HCT116 (cell line): ENCODE results near the gene HDAC11. TPM values are rescaled to one million over a fixed set of nuclear protein-coding genes. Genes with fewer than 3 reads are reported as not detected.

Source experiments
- ATAC-seq: fragments of 200-7000 bp; cut with Tn5 transposase; 2 replicates; pipeline ENCODE4 v1.9.1; 2020; ENCODE audit warnings: mild to moderate bottlenecking, moderate library complexity
- BruUV-seq: library from RNA; stranded (reverse); fragments of 400-500 nt; replicated peaks from 2 replicates; lab custom pipeline; 2021; lab: Mats Ljungman, UMichigan
- CTCF ChIA-PET: fragments of 300-600 bp; sonication (Branson Sonifier 250); formaldehyde crosslinking; loops from one replicate; lab custom pipeline; 2021; ENCODE audit warnings: antibody characterized with exemption; lab: Charles Lee
- POLR2A ChIA-PET: fragments of 300-600, 350-600 bp; sonication (Branson Sonifier 250); formaldehyde crosslinking; loops from one replicate; lab custom pipeline; 2021; ENCODE audit warnings: antibody characterized with exemption; lab: Charles Lee
- RAD21 ChIA-PET, 2 experiments: fragments of 300-600 bp; sonication (Branson Sonifier 250); formaldehyde crosslinking; loops; one replicate each; lab custom pipeline; 2023; ENCODE audit warnings: low total read pairs in 2 of 2; ENCODE audit not compliant: uncharacterized antibody in 2 of 2, unreplicated experiment in 2 of 2, low non-redundant PET in 1 of 2; lab: Charles Lee
- DNase-seq: peaks from one replicate; pipeline ENCODE4 v3.0.0-alpha.2; 2010; ENCODE audit warnings: low read depth, low spot score
- H2AFZ ChIP-seq: fragments of 200-600 bp; shearing (Covaris generic), sonication (generic); 2 replicates; pipeline ENCODE4 v1.6.1; 2017; ENCODE audit warnings: low read depth, mixed run types, mixed read lengths, antibody characterized with exemption, low read length; ENCODE audit not compliant: poor library complexity, severe bottlenecking
- H3K27ac ChIP-seq: 2 replicates; pipeline ENCODE4 v1.5.1; 2012; ENCODE audit warnings: low read depth, low read length
- H3K27me3 ChIP-seq: fragments of 200-600 bp; sonication (generic); 2 replicates; pipeline ENCODE4 v1.6.1; 2016; ENCODE audit warnings: mixed run types, low read length, mixed read lengths; ENCODE audit not compliant: insufficient read depth
- H3K36me3 ChIP-seq, 2 experiments: fragments of 200-500 bp in 1 of 2; fragments of 200-600 bp in 1 of 2; sonication (Bioruptor generic) in 1 of 2; sonication (generic) in 1 of 2; 2 replicates each; pipeline versions ENCODE4 v1.5.1 to v1.6.1; 2014 to 2016; ENCODE audit warnings: low read length in 2 of 2, inconsistent platforms in 1 of 2, mixed read lengths in 1 of 2, mixed run types in 1 of 2; ENCODE audit not compliant: insufficient read depth in 2 of 2, control insufficient read depth in 1 of 2
- H3K4me1 ChIP-seq, 2 experiments: fragments of 200-600 bp in 1 of 2; sonication (generic) in 1 of 2; 2 replicates each; pipeline versions ENCODE4 v1.5.1 to v1.6.1; 2012 to 2017; ENCODE audit warnings: low read length in 2 of 2, inconsistent platforms in 1 of 2, mild to moderate bottlenecking in 1 of 2, mixed read lengths in 1 of 2, mixed run types in 1 of 2, moderate library complexity in 1 of 2; ENCODE audit not compliant: insufficient read depth in 2 of 2, control insufficient read depth in 1 of 2
- H3K4me2 ChIP-seq: fragments of 200-600 bp; sonication (generic); 2 replicates; pipeline ENCODE4 v1.6.1; 2017; ENCODE audit warnings: mixed run types, low read length, mixed read lengths
- H3K4me3 ChIP-seq, 2 experiments: fragments of 200-600 bp in 1 of 2; sonication (generic) in 1 of 2; replicated peaks in 1 of 2; 2 replicates each; pipeline ENCODE4 v1.5.1; 2011 to 2016; ENCODE audit warnings: low read length in 2 of 2, control low read depth in 1 of 2, low read depth in 1 of 2, mild to moderate bottlenecking in 1 of 2, mixed read lengths in 1 of 2, mixed run types in 1 of 2
- H3K79me2 ChIP-seq: fragments of 200-600 bp; sonication (generic); 2 replicates; pipeline ENCODE4 v1.6.1; 2017; ENCODE audit warnings: mild to moderate bottlenecking, mixed run types, low read length, moderate library complexity, mixed read lengths; ENCODE audit not compliant: insufficient read depth
- H3K9ac ChIP-seq: fragments of 200-600 bp; sonication (generic); 2 replicates; pipeline ENCODE4 v1.6.1; 2016; ENCODE audit warnings: low read length, mixed read lengths
- H3K9me2 ChIP-seq: fragments of 200-600 bp; sonication (generic), shearing (Covaris generic); 2 replicates; pipeline ENCODE4 v1.6.1; 2017; ENCODE audit warnings: mixed run types, mild to moderate bottlenecking, moderate library complexity; ENCODE audit not compliant: insufficient read depth
- H3K9me3 ChIP-seq, 2 experiments: fragments of 200-500 bp in 1 of 2; fragments of 200-600 bp in 1 of 2; sonication (Bioruptor generic) in 1 of 2; sonication (generic) in 1 of 2; 2 replicates each; pipeline ENCODE4 v1.6.1; 2014 to 2017; ENCODE audit warnings: low read length in 2 of 2, mixed read lengths in 2 of 2, inconsistent platforms in 1 of 2, low read depth in 1 of 2, mild to moderate bottlenecking in 1 of 2, mixed run types in 1 of 2, moderate library complexity in 1 of 2; ENCODE audit not compliant: control insufficient read depth in 1 of 2, insufficient read depth in 1 of 2
- H4K20me1 ChIP-seq: fragments of 200-600 bp; sonication (generic), shearing (Covaris generic); 2 replicates; pipeline ENCODE4 v1.6.1; 2017; ENCODE audit warnings: mixed run types, mild to moderate bottlenecking, moderate library complexity; ENCODE audit not compliant: insufficient read depth
- CBX3 ChIP-seq: IDR thresholded peaks from 2 replicates; pipeline ENCODE4 v1.6.1; 2012; ENCODE audit warnings: low read depth
- EZH2 ChIP-seq: fragments of 200-600 bp; sonication (generic); IDR thresholded peaks from 2 replicates; pipeline ENCODE4 v1.6.1; 2017; ENCODE audit warnings: antibody characterized with exemption, mixed run types
- EZH2phosphoT487 ChIP-seq: fragments of 200-600 bp; IDR thresholded peaks from 2 replicates; pipeline ENCODE4 v1.6.1; 2018; ENCODE audit warnings: antibody characterized with exemption, borderline replicate concordance
- POLR2A ChIP-seq: IDR thresholded peaks from 2 replicates; pipeline ENCODE4 v1.7.0; 2011; ENCODE audit warnings: borderline replicate concordance; ENCODE audit not compliant: insufficient read depth, insufficient read length; ENCODE audit errors: extremely low read depth
- POLR2AphosphoS5 ChIP-seq: IDR thresholded peaks from 2 replicates; pipeline ENCODE4 v1.6.1; 2011; ENCODE audit warnings: mild to moderate bottlenecking, low read depth, low read length, moderate library complexity
- RAD21 ChIP-seq: IDR thresholded peaks from 2 replicates; pipeline ENCODE4 v1.6.1; 2012; ENCODE audit warnings: low read depth, mild to moderate bottlenecking
- SRF ChIP-seq: IDR thresholded peaks from 2 replicates; pipeline ENCODE4 v1.6.1; 2012; ENCODE audit warnings: low read depth
- TCF7L2 ChIP-seq: IDR thresholded peaks from 2 replicates; pipeline ENCODE4 v1.7.0; 2011; ENCODE audit warnings: borderline replicate concordance, inconsistent platforms; ENCODE audit not compliant: insufficient read depth, insufficient read length; ENCODE audit errors: extremely low read depth
- ZBTB33 ChIP-seq: IDR thresholded peaks from 2 replicates; pipeline ENCODE4 v1.6.1; 2011; ENCODE audit warnings: mild to moderate bottlenecking, low read length, moderate library complexity; ENCODE audit not compliant: insufficient replicate concordance; ENCODE audit errors: extremely low read depth
- intact Hi-C: fragments of 100-400 bp; cut with micrococcal nuclease; formaldehyde crosslinking; loops from 2 replicates; pipeline ENCODE4 v1.10.0; 2022
- total RNA-seq: library from RNA; stranded (reverse); gene quantifications from one replicate; pipeline ENCODE4 v1.2.1, GENCODE V29; 2021; ENCODE audit not compliant: unreplicated experiment
- TF ChIP-seq, protein P1 (sequence below): IDR thresholded peaks from 2 replicates; pipeline ENCODE4 v1.6.1; 2012; ENCODE audit warnings: low read depth

The HDAC11 gene
- total RNA-seq, 1 experiment from 2014 or later = 16.1 TPM

DNA sequence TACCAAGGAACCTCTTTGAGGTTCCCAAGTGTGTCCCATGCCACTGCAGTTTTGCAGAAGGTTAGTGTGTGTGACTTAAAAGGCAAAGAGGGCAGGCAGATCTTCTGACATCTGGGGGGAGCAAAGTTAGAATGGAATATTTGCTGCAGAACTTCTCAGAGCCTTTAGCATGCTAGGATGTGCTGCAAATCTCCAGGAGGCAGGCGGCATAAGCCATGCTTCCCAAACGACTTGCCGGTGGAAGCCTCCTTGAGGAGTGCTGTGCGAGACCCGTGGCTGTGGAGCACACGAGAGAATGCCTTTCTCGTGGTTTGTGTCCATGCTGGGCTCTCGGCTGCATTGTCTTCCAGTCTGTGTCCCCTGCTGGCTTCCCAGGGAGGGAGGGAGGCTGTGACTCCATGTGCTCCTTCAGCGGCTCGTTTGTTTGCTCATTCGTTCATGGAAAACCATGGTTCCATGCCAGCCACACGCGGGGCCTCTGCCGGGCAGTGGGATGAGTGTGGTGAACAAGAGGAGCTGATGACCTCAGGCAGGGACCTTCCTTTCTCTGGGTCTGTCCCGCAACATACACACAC, 13.8 kb downstream of the HDAC11 start:
- DNase-seq = no peak
- Histone ChIP-seq H3K9me2 (no peaks in the 10 kb centered on the region), H3K9me3 (no peaks in the 10 kb centered on the region), H3K4me3 (no peak overlapping the region), H3K4me2 (no peak overlapping the region), H3K27ac (no peak overlapping the region), H3K79me2 (no peaks in the 10 kb centered on the region), H3K36me3 (no peaks in the 10 kb centered on the region), H4K20me1 (no peaks in the 10 kb centered on the region), H2AFZ (no peak overlapping the region), H3K4me1 (peaks cover 0 to 11% of the 10 kb centered on the region in 2 experiments; a peak in 1 of 4 replicates), H3K9ac (no peak overlapping the region), H3K27me3 (no peaks in the 10 kb centered on the region)
- ChIA-PET RAD21 (interaction anchor here in 1 of 2 experiments (1.0 kb wide), 1 partner anchor 154 kb away, joined by 6 read pairs; no protein-coding TSS in a partner anchor), POLR2A (no interaction called here), CTCF (interaction anchor here (0.8 to 8.2 kb wide), 4 partner anchors 8 to 402 kb away, joined by 5 to 245 read pairs (median 13); partner anchors contain the start of gene HDAC11)
- ATAC-seq = no peak
- TF ChIP-seq EZH2 (no peak), POLR2AphosphoS5 (no peak), CBX3 (no peak), EZH2phosphoT487 (no peak), ZBTB33 (no peak), SRF (no peak), POLR2A (no peak), TCF7L2 (no peak), RAD21 (no peak)
- TF ChIP-seq, protein P1, sequence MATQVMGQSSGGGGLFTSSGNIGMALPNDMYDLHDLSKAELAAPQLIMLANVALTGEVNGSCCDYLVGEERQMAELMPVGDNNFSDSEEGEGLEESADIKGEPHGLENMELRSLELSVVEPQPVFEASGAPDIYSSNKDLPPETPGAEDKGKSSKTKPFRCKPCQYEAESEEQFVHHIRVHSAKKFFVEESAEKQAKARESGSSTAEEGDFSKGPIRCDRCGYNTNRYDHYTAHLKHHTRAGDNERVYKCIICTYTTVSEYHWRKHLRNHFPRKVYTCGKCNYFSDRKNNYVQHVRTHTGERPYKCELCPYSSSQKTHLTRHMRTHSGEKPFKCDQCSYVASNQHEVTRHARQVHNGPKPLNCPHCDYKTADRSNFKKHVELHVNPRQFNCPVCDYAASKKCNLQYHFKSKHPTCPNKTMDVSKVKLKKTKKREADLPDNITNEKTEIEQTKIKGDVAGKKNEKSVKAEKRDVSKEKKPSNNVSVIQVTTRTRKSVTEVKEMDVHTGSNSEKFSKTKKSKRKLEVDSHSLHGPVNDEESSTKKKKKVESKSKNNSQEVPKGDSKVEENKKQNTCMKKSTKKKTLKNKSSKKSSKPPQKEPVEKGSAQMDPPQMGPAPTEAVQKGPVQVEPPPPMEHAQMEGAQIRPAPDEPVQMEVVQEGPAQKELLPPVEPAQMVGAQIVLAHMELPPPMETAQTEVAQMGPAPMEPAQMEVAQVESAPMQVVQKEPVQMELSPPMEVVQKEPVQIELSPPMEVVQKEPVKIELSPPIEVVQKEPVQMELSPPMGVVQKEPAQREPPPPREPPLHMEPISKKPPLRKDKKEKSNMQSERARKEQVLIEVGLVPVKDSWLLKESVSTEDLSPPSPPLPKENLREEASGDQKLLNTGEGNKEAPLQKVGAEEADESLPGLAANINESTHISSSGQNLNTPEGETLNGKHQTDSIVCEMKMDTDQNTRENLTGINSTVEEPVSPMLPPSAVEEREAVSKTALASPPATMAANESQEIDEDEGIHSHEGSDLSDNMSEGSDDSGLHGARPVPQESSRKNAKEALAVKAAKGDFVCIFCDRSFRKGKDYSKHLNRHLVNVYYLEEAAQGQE = no peak
- BruUV-seq = no TSS peak
- intact Hi-C loops = loop anchor here (5.0 kb wide), 1 partner anchor 393 kb away; no protein-coding TSS in a partner anchor
